GM12878 (cell line): Measurements from ENCODE around the gene SLC12A5. TPM values are rescaled to one million over a fixed set of nuclear protein-coding genes. Genes with fewer than 3 reads are reported as not detected.

Source experiments
- ATAC-seq: fragments of 200-7000 bp; cut with Tn5 transposase; 3 replicates; pipeline ENCODE4 v1.9.1; 2020; ENCODE audit warnings: mild to moderate bottlenecking, moderate library complexity
- BruUV-seq: library from RNA; stranded (reverse); fragments of 400-500 nt; replicated peaks from 2 replicates; lab custom pipeline; 2021; lab: Mats Ljungman, UMichigan
- CTCF ChIA-PET: fragments of 300-600 bp; sonication (Branson Sonifier 250); formaldehyde crosslinking; extraction: SDS; loops from one replicate; lab custom pipeline; 2021; ENCODE audit warnings: inconsistent platforms; lab: Yijun Ruan, JAX
- POLR2A ChIA-PET: fragments of 350-600 bp; formaldehyde crosslinking; extraction: SDS; loops from one replicate; lab custom pipeline; 2021; ENCODE audit warnings: inconsistent platforms; lab: Charles Lee
- RAD21 ChIA-PET: fragments of 300-600 bp; sonication (Branson Sonifier 250); formaldehyde crosslinking; loops from one replicate; lab custom pipeline; 2023; ENCODE audit warnings: antibody characterized with exemption; ENCODE audit not compliant: unreplicated experiment; lab: Charles Lee
- SMC1A ChIA-PET: fragments of 300-600 bp; sonication (Branson Sonifier 250); formaldehyde crosslinking; loops from one replicate; lab custom pipeline; 2023; ENCODE audit not compliant: unreplicated experiment, uncharacterized antibody; lab: Charles Lee
- DNase-seq: peaks from one replicate; pipeline ENCODE4 v3.0.0-alpha.2; 2011; ENCODE audit warnings: low read depth, low spot score
- FAIRE-seq: peaks from 3 replicates; lab custom pipeline; 2011; peaks lifted over from hg19 to GRCh38; lab: Jason Lieb, UNC
- H2AFZ ChIP-seq: 2 replicates; pipeline ENCODE4 v1.6.0; 2011; ENCODE audit warnings: low read depth, low read length, control low read depth; ENCODE audit not compliant: control insufficient read depth
- H3K27ac ChIP-seq: 2 replicates; pipeline ENCODE4 v1.5.1; 2011; ENCODE audit warnings: control low read depth; ENCODE audit not compliant: control insufficient read depth, insufficient read depth
- H3K27me3 ChIP-seq, 2 experiments: replicated peaks in 1 of 2; 2 replicates each; pipeline versions ENCODE4 v1.6.0 to v1.6.1; 2011; ENCODE audit warnings: low read length in 1 of 2; ENCODE audit not compliant: control insufficient read depth in 2 of 2, insufficient read depth in 2 of 2
- H3K36me3 ChIP-seq, 2 experiments: 2 replicates each; pipeline ENCODE4 v1.5.1; 2011; ENCODE audit warnings: low read length in 1 of 2; ENCODE audit not compliant: control insufficient read depth in 2 of 2, insufficient read depth in 2 of 2
- H3K4me1 ChIP-seq: 2 replicates; pipeline ENCODE4 v1.6.1; 2011; ENCODE audit warnings: mild to moderate bottlenecking, low read length, moderate library complexity, mixed read lengths; ENCODE audit not compliant: control insufficient read depth, insufficient read depth
- H3K4me2 ChIP-seq: 2 replicates; pipeline ENCODE4 v1.6.0; 2011; ENCODE audit warnings: control low read depth; ENCODE audit not compliant: control insufficient read depth, insufficient read depth
- H3K4me3 ChIP-seq: fragments of 200-600 bp; sonication (generic); 2 replicates; pipeline ENCODE4 v1.5.1; 2016
- H3K79me2 ChIP-seq: 2 replicates; pipeline ENCODE4 v1.6.0; 2011; ENCODE audit warnings: low read length; ENCODE audit not compliant: control insufficient read depth, insufficient read depth
- H3K9ac ChIP-seq: 2 replicates; pipeline ENCODE4 v1.8.0; 2011; ENCODE audit warnings: low read length, control low read depth, mixed read lengths; ENCODE audit not compliant: control insufficient read depth, insufficient read depth
- H3K9me3 ChIP-seq: replicated peaks from 3 replicates; pipeline ENCODE4 v1.5.1; 2011; ENCODE audit warnings: mild to moderate bottlenecking, low read length; ENCODE audit not compliant: control insufficient read depth, insufficient read depth
- H4K20me1 ChIP-seq: 2 replicates; pipeline ENCODE4 v1.6.0; 2011; ENCODE audit not compliant: control insufficient read depth, insufficient read depth
- ASH2L ChIP-seq: fragments of 300-600, 200-600 bp; sonication (generic); IDR thresholded peaks from 2 replicates; pipeline ENCODE4 v1.6.1; 2017; ENCODE audit warnings: low read depth, mild to moderate bottlenecking, borderline replicate concordance
- ATF3 ChIP-seq: IDR thresholded peaks from 2 replicates; pipeline ENCODE4 v1.6.1; 2011; ENCODE audit warnings: low read depth, mild to moderate bottlenecking, low read length, moderate library complexity, borderline replicate concordance; ENCODE audit errors: extremely low read depth
- BCLAF1 ChIP-seq: fragments of 450-650 bp; IDR thresholded peaks from 2 replicates; pipeline ENCODE4 v1.6.1; 2017; ENCODE audit warnings: antibody characterized with exemption, mild to moderate bottlenecking, moderate library complexity
- EED ChIP-seq: sonication (generic); IDR thresholded peaks from 2 replicates; pipeline ENCODE4 v1.6.1; 2016; ENCODE audit warnings: antibody characterized with exemption, low read depth
- EGR1 ChIP-seq, 2 experiments: IDR thresholded peaks; 1 replicate in 1 of 2; 2 replicates in 1 of 2; pipeline ENCODE4 v1.6.1; 2011 to 2012; ENCODE audit warnings: low read depth in 2 of 2, low read length in 2 of 2, borderline replicate concordance in 1 of 2, mild to moderate bottlenecking in 1 of 2, moderate library complexity in 1 of 2
- EP300 ChIP-seq, 2 experiments: fragments of 150-350 bp in 1 of 2; IDR thresholded peaks; 2 replicates each; pipeline ENCODE4 v1.6.1; 2011 to 2012; ENCODE audit warnings: low read depth in 2 of 2, low read length in 2 of 2, borderline replicate concordance in 1 of 2, improper control_type of control experiment in 1 of 2, inconsistent platforms in 1 of 2; ENCODE audit not compliant: control insufficient read depth in 1 of 2
- JUND ChIP-seq: IDR thresholded peaks from 2 replicates; pipeline ENCODE4 v1.6.1; 2012; ENCODE audit warnings: low read depth, mild to moderate bottlenecking, low read length, improper control_type of control experiment, moderate library complexity
- KAT2A ChIP-seq: conservative IDR thresholded peaks from 2 replicates; pipeline ENCODE4 v1.6.1; 2011; ENCODE audit warnings: low read depth, low read length; ENCODE audit not compliant: control insufficient read depth
- PAX8 ChIP-seq: fragments of 450-650 bp; IDR thresholded peaks from 2 replicates; pipeline ENCODE4 v1.6.1; 2017; ENCODE audit warnings: mild to moderate bottlenecking, moderate library complexity
- RAD51 ChIP-seq: fragments of 450-650 bp; IDR thresholded peaks from 2 replicates; pipeline ENCODE4 v1.6.1; 2016; ENCODE audit warnings: moderate library complexity, mild to moderate bottlenecking, inconsistent platforms
- SREBF1 ChIP-seq: IDR thresholded peaks from 2 replicates; pipeline ENCODE4 v1.6.1; 2012; ENCODE audit warnings: mild to moderate bottlenecking, low read length
- ZZZ3 ChIP-seq: IDR thresholded peaks from 2 replicates; pipeline ENCODE4 v1.6.1; 2011; ENCODE audit warnings: low read depth; ENCODE audit not compliant: control insufficient read depth, insufficient read length
- WGBS: methylation state at CpG from one replicate; pipeline ENCODE4 v1.1.6; 2016; ENCODE audit warnings: low lambda C conversion rate; ENCODE audit not compliant: insufficient replicate concordance, insufficient coverage; ENCODE audit errors: missing lambda C conversion rate; 5-methylcytosine and 5-hydroxymethylcytosine counted together
- in situ Hi-C: fragments of 300-500 bp; cut with MboI; formaldehyde crosslinking; loops from 9 replicates; pipeline ENCODE4 v1.14.3; 2018; ENCODE audit warnings: mixed read lengths
- intact Hi-C: fragments of 100-400 bp; cut with micrococcal nuclease; formaldehyde crosslinking; loops from one replicate; pipeline ENCODE4 v1.14.2; 2022; ENCODE audit not compliant: unreplicated experiment
- polyA plus RNA-seq, 11 experiments: library from polyadenylated mRNA; depleted of rRNA in 4 of 11; unstranded in 6 of 11; stranded (reverse) in 5 of 11; fragments of >200 nt; fragmentation: Nextera tagmentation in 4 of 11; fragmentation: Illumina TruSeq in 1 of 11; extraction: Ambion mirVana in 4 of 11; extraction: Trizol in 1 of 11; gene quantifications; 1 replicate in 1 of 11; 2 replicates in 10 of 11; pipeline versions ENCODE4 v1.2.1 to v1.2.3, GENCODE V29; 2011 to 2016; ENCODE audit warnings: inconsistent platforms in 2 of 11, missing spikeins in 2 of 11, low read depth in 1 of 11
- total RNA-seq, 4 experiments: library from RNA; depleted of rRNA in 3 of 4; stranded (reverse); fragments of >200 nt in 3 of 4; fragmentation: Illumina TruSeq in 1 of 4; extraction: Trizol in 1 of 4; gene quantifications; 2 replicates each; pipeline versions ENCODE4 v1.2.1 to v1.2.3, GENCODE V29; 2013 to 2021

SLC12A5 gene
- total and polyA plus RNA-seq, 10 of the 15 experiments (the other 5 are each of a cell fraction or from before 2014, with no cell fraction given), result 0.26 to 2.7 (median 1.2) TPM

DNA sequence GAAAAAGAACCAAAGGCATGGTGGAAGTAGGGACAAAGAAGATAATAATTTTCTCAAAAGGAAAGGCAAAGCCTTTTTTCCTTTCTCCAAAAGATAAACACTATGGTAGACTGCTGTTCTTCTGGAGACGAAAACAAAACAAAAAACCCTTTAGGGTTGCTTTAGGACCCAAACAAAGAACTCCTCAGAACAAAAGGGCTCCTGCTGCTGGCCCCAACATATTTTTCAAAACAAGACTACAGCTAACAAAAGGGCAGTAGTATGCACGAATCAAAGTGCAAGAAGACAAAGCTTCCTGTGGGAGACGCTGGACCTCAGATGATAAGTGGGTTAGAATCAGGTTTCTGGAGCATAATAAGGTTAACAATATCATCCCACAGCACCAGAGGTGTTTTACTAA is 45.0 kb downstream of the SLC12A5 start:
- Histone ChIP-seq H3K9ac (no peak overlapping the region), H3K27me3 (no peaks in the 10 kb centered on the region), H3K4me2 (no peak overlapping the region), H3K27ac (no peak overlapping the region), H3K79me2 (no peaks in the 10 kb centered on the region; the same call in 1 of the 2 replicates), H3K9me3 (no peaks in the 10 kb centered on the region), H3K4me1 (no peaks in the 10 kb centered on the region), H2AFZ (no peak overlapping the region), H4K20me1 (peaks cover under 1% of the 10 kb centered on the region; the same call in 1 of the 2 replicates), H3K36me3 (peaks cover 7 to 36% of the 10 kb centered on the region in 2 experiments)
- no peak for ATAC-seq
- 80% methylated on average over 3 of the region's 3 CpGs for WGBS
- ChIA-PET SMC1A (no interaction called here), CTCF (no interaction called here), RAD21 (no interaction called here)
- in situ Hi-C loops, result no loop called here
- no TSS peak for BruUV-seq
- no peak for DNase-seq
- no peak for FAIRE-seq
- TF ChIP-seq BCLAF1, result no peak
- TF ChIP-seq, all 136 proteins: peak for 0
- POLR2A ChIA-PET, result no interaction called here
- H3K4me3 ChIP-seq, result no peak overlapping the region
- intact Hi-C loops, result no loop called here

DNA sequence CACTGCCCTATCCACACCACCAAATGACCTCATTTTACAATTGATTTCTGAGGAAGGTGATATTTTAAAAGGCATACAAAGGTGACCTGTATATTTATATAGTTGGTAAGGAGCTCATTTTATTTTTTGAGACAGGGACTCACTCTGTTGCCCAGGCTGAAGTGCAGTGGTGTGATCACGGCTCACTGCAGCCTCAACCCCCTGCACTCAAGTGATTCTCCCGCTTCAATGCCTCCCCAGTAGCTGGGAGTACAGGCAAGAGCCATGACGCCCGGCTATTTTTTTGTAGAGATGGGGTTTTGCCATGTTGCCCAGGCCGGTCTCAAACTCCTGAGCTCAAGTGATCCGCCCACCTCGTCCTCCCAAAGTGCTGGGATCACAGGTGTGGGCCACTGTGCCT is 47.8 kb downstream of the SLC12A5 start:
- H3K79me2 ChIP-seq, result peaks cover 14% of the 10 kb centered on the region
- SMC1A ChIA-PET, result interaction anchor here (0.6 to 1.2 kb wide), 2 partner anchors 8 to 633 kb away, joined by 3 read pairs; no protein-coding TSS in a partner anchor
- TF ChIP-seq EGR1 (IDR thresholded peaks at IDR 0.05; ENCODE audit: borderline replicate concordance in 1 of 2, low read depth in 2 of 2, low read length in 2 of 2) (no peak), JUND (no peak), ATF3 (no peak), EED (no peak), EP300 (IDR thresholded peaks at IDR 0.05; ENCODE audit: borderline replicate concordance in 1 of 2, control insufficient read depth in 1 of 2, low read depth in 2 of 2, low read length in 2 of 2) (no peak), RAD51 (no peak), ASH2L (no peak), ZZZ3 (no peak), PAX8 (no peak), KAT2A (no peak), SREBF1 (no peak)

More for the DNA sequence above, 47.8 kb downstream of the SLC12A5 start:
- POLR2A ChIA-PET, result interaction anchor here (0.6 to 1.5 kb wide), 2 partner anchors 10 to 555 kb away, joined by 3 to 6 read pairs; no protein-coding TSS in a partner anchor
- intact Hi-C loops, result no loop called here
- Histone ChIP-seq H3K27me3 (no peaks in the 10 kb centered on the region), H2AFZ (no peak overlapping the region), H3K36me3 (peaks cover 8 to 32% of the 10 kb centered on the region in 2 experiments), H3K27ac (no peak overlapping the region), H3K9ac (no peak overlapping the region), H3K4me2 (no peak overlapping the region), H3K4me1 (no peaks in the 10 kb centered on the region), H3K4me3 (no peak overlapping the region), H3K9me3 (no peaks in the 10 kb centered on the region), H4K20me1 (peaks cover 3% of the 10 kb centered on the region; the same call in 1 of the 2 replicates)
- no TSS peak for BruUV-seq
- DNase-seq (no peak), ATAC-seq (no peak), FAIRE-seq (no peak)
- in situ Hi-C loops, result no loop called here
- RAD21 ChIA-PET, result no interaction called here
- WGBS, result 90% methylated on average over 7 of the region's 7 CpGs
- CTCF ChIA-PET, result interaction anchor here (0.9 to 1.1 kb wide), 3 partner anchors 9 to 31 kb away, joined by 3 to 4 read pairs (median 3); no protein-coding TSS in a partner anchor
